Transverse colon (tissue), 4 donors: ENCODE measurements around the gene MAGI2. TPM values are rescaled to one million over a fixed set of nuclear protein-coding genes. Genes with fewer than 3 reads are reported as not detected.

ENCODE experiments used
- DNase-seq: peaks from one replicate; pipeline ENCODE4 v3.0.0-alpha.2; 2019
- H3K27ac ChIP-seq, 4 donors: fragments of 200-600 bp; sonication (generic); 2 replicates each; pipeline ENCODE4 v1.5.1; 2016 to 2018; ENCODE audit warnings: inconsistent platforms in 4 of 4
- H3K27me3 ChIP-seq: fragments of 200-600 bp; sonication (generic); 2 replicates; pipeline ENCODE4 v1.5.1; 2017; ENCODE audit warnings: inconsistent platforms
- H3K36me3 ChIP-seq, 4 donors: fragments of 200-600 bp; sonication (generic); 2 replicates each; pipeline ENCODE4 v1.5.1; 2017 to 2019; ENCODE audit warnings: inconsistent platforms in 4 of 4
- H3K4me1 ChIP-seq, 4 donors: fragments of 200-600 bp; sonication (generic); 2 replicates each; pipeline ENCODE4 v1.5.1; 2017 to 2020; ENCODE audit warnings: inconsistent platforms in 4 of 4
- H3K4me3 ChIP-seq, 4 donors: fragments of 200-600 bp; sonication (generic); 1 replicate in 1 of 4; 2 replicates in 3 of 4; pipeline versions ENCODE4 v1.5.1 to v1.6.1; 2017 to 2019; ENCODE audit warnings: inconsistent platforms in 4 of 4
- H3K9me3 ChIP-seq, 2 donors: fragments of 200-600 bp; sonication (generic); 2 replicates each; pipeline ENCODE4 v1.5.1; 2017 to 2019; ENCODE audit warnings: inconsistent platforms in 2 of 2
- EP300 ChIP-seq: sonication (generic); formaldehyde crosslinking; IDR thresholded peaks from one replicate; pipeline ENCODE4 v1.6.1; 2017; ENCODE audit warnings: antibody characterized with exemption, low read depth
- POLR2A ChIP-seq: fragments of 450-650 bp; IDR thresholded peaks from one replicate; pipeline ENCODE4 v1.6.1; 2016; ENCODE audit warnings: antibody characterized with exemption, mild to moderate bottlenecking, moderate library complexity
- POLR2AphosphoS5 ChIP-seq, 3 donors: sonication (generic); formaldehyde crosslinking; IDR thresholded peaks; one replicate each; pipeline ENCODE4 v1.6.1; 2016; ENCODE audit warnings: antibody characterized with exemption in 3 of 3
- WGBS, 2 donors: methylation state at CpG; one replicate each; pipeline ENCODE4 v1.1.5; 2018; ENCODE audit warnings: low coverage in 1 of 2; 5-methylcytosine and 5-hydroxymethylcytosine counted together
- in situ Hi-C, 4 donors: fragments of 200-750 bp; cut with MboI; loops; one replicate each; pipeline versions ENCODE4 v1.15.0 to v1.15.1; 2017; ENCODE audit warnings: low sequenced_read_pairs in 3 of 4, low pct_ligation_motif_present in 1 of 4, low pct_unique_long_range_greater_than_20kb in 1 of 4
- intact Hi-C: fragments of 100-400 bp; cut with DNase I; formaldehyde crosslinking; loops from one replicate; pipeline ENCODE4 v1.15.1; 2023; ENCODE audit warnings: low total_unique reads
- total RNA-seq, 4 donors: library from RNA; depleted of rRNA; stranded (reverse); fragments of >200 nt; gene quantifications; one replicate each; pipeline ENCODE4 v1.1.0, GENCODE V29; 2016
- TF ChIP-seq, protein P1 (sequence below), 5 experiments: fragments of 200-600 bp in 3 of 5; fragments of 450-650 bp in 2 of 5; sonication (generic) in 3 of 5; IDR thresholded peaks; 1 replicate in 2 of 5; 2 replicates in 3 of 5; pipeline ENCODE4 v1.5.1; 2016 to 2017; ENCODE audit warnings: antibody characterized with exemption in 5 of 5, inconsistent platforms in 3 of 5, mild to moderate bottlenecking in 2 of 5, moderate library complexity in 1 of 5

The MAGI2 gene
- total RNA-seq, 4 donors from 2014 or later: 1.6 to 9.7 (median 4.1) TPM

GRCh38 chr7:79227044-79227443 is 226.4 kb downstream of the MAGI2 start:
- 40 to 63% methylated on average over 1 of the region's 1 CpG for WGBS, 2 donors
- Histone ChIP-seq H3K27ac (no peak overlapping the region), H3K4me3 (no peak overlapping the region), H3K9me3 (no peaks in the 10 kb centered on the region), H3K4me1 (peaks cover 0 to 7% (median 0%) of the 10 kb centered on the region in 4 donors), H3K36me3 (no peaks in the 10 kb centered on the region), H3K27me3 (no peaks in the 10 kb centered on the region)
- no peak for DNase-seq
- TF ChIP-seq EP300 (no peak), POLR2AphosphoS5 (IDR thresholded peaks at IDR 0.05) (no peak), POLR2A (no peak)
- TF ChIP-seq, protein P1, sequence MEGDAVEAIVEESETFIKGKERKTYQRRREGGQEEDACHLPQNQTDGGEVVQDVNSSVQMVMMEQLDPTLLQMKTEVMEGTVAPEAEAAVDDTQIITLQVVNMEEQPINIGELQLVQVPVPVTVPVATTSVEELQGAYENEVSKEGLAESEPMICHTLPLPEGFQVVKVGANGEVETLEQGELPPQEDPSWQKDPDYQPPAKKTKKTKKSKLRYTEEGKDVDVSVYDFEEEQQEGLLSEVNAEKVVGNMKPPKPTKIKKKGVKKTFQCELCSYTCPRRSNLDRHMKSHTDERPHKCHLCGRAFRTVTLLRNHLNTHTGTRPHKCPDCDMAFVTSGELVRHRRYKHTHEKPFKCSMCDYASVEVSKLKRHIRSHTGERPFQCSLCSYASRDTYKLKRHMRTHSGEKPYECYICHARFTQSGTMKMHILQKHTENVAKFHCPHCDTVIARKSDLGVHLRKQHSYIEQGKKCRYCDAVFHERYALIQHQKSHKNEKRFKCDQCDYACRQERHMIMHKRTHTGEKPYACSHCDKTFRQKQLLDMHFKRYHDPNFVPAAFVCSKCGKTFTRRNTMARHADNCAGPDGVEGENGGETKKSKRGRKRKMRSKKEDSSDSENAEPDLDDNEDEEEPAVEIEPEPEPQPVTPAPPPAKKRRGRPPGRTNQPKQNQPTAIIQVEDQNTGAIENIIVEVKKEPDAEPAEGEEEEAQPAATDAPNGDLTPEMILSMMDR (IDR thresholded peaks at IDR 0.05): no peak
- intact Hi-C loops: no loop called here
- in situ Hi-C loops: no loop called here

- Histone ChIP-seq H3K9me3 (no peaks in the 10 kb centered on the region), H3K4me3 (no peak overlapping the region), H3K27me3 (no peaks in the 10 kb centered on the region), H3K4me1 (peaks cover 8 to 29% (median 15%) of the 10 kb centered on the region in 4 donors), H3K36me3 (no peaks in the 10 kb centered on the region), H3K27ac (peak overlapping the region; percentile 10 to 57 (median 48))
- in situ Hi-C loops: no loop called here
- DNase-seq: peak; percentile 44
- TF ChIP-seq POLR2AphosphoS5 (IDR thresholded peaks at IDR 0.05) (no peak), POLR2A (no peak), EP300 (no peak)
- TF ChIP-seq, protein P1 (IDR thresholded peaks at IDR 0.05): no peak
- intact Hi-C loops: no loop called here
- WGBS, 2 donors: 40 to 53% methylated on average over 1 to 2 of the region's 2 CpGs
Measured at GRCh38 chr7:79221211-79221610, 232.3 kb downstream of the MAGI2 start.

DNA sequence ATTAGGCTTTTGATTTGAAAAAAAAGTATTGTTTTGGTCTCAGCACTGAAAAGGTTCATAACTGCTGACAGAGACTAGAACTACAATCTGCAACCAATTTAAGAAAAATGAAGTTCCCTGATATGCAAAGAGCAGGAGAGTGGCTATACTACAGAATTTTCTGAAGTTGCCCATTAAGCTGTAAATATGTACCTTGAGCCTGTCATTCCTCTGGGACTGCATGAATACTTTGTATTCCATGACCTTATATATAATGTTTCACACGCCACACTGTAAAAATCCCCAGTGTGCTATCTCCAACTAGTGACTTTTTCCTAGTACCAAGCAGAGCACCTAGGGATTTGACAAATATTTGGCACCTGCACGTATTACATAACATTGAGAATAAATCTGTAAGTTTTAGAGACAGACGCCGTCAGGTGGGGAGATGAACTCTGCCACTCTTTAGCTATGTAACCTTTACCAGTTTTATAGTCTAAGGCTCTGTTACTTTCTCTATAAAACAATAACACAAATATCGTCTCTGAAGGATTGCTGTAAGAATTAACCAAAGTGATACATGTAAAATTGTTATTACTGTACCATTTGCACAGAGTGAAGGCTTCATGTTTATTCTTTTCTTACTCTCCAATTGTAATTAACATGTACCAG is 235.4 kb downstream of the MAGI2 start:
- intact Hi-C loops: no loop called here
- TF ChIP-seq, protein P1 (IDR thresholded peaks at IDR 0.05): no peak
- TF ChIP-seq POLR2AphosphoS5 (IDR thresholded peaks at IDR 0.05): no peak
- TF ChIP-seq POLR2A: no peak
- Histone ChIP-seq H3K27me3 (no peaks in the 10 kb centered on the region), H3K36me3 (no peaks in the 10 kb centered on the region), H3K4me3 (peak overlapping the region in 1 of 4 donors; percentile 7), H3K27ac (peak overlapping the region; percentile 47 to 57 (median 52)), H3K4me1 (peaks cover 8 to 29% (median 15%) of the 10 kb centered on the region in 4 donors), H3K9me3 (no peaks in the 10 kb centered on the region)
- in situ Hi-C loops: no loop called here
- DNase-seq: no peak
- 59 to 65% methylated on average over 3 to 5 of the region's 5 CpGs for WGBS, 2 donors

DNA sequence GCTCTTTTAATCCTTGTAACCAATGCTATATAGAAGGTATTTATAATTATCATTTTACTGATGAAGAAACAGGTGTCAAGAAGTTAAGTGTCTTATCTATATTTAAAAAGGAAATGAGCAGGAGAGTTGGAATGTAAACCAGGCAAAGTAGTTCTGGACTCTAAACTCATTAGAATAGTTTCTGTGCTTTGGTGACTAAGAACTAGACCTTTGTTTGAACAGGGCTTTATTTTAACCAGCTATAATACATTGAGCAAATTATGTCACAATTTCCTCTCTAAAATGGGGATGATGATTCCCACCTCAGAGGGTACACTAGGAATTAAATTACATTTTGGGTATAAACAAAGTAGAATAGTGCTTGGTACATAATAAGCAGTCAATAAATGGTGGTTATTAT is 236.0 kb downstream of the MAGI2 start:
- peaks cover 8 to 29% (median 15%) of the 10 kb centered on the region in 4 donors for H3K4me1 ChIP-seq
- in situ Hi-C loops (no loop called here), intact Hi-C loops (no loop called here)
- H3K27ac ChIP-seq: peak overlapping the region; percentile 47 to 57 (median 52)
- no peaks in the 10 kb centered on the region for H3K27me3 ChIP-seq
- TF ChIP-seq POLR2AphosphoS5 (IDR thresholded peaks at IDR 0.05) (no peak), EP300 (no peak), POLR2A (no peak)
- TF ChIP-seq, protein P1 (IDR thresholded peaks at IDR 0.05): no peak
- no peaks in the 10 kb centered on the region for H3K9me3 ChIP-seq
- H3K4me3 ChIP-seq: no peak overlapping the region
- no peaks in the 10 kb centered on the region for H3K36me3 ChIP-seq
- no peak for DNase-seq
